Measurements from ENCODE around the gene VPS37B.

The VPS37B gene

DNA sequence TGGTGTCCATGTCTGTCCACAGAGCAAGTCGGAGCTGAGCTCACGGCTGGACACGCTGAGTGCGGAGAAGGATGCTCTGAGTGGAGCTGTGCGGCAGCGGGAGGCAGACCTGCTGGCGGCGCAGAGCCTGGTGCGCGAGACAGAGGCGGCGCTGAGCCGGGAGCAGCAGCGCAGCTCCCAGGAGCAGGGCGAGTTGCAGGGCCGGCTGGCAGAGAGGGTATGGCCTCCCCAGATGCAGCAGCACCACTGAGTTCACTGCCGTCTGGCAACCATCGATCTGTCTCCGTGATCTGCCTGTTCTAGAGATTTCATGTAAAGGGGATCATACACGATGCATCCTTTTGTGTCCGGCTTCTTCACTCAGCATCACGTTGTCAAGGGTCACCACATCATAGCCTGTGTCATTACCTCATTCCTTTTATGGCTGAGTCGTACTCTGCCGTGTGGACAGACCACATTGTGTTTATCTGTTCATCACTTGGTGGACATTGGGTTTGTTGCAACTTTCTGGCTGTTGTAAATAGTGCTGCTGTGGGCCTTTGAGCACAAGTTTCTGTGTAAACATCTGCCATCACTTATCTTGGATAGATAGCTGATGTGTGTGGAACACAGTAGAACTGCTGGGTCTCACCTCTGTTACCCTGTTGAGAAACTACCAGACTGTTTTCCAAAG is 38.8 kb downstream of the VPS37B start:
- Histone ChIP-seq H3K9ac (ENCODE audit: low read length) (no peak overlapping the region), H2AFZ (ENCODE audit: low read depth, low read length) (no peak overlapping the region), H3K4me1 (ENCODE audit: low read length) (no peaks in the 10 kb centered on the region), H4K20me1 (ENCODE audit: insufficient read depth, low read length) (no peaks in the 10 kb centered on the region), H3K27ac (ENCODE audit: low read length) (no peak overlapping the region), H3K27me3 (ENCODE audit: low read depth, low read length) (no peaks in the 10 kb centered on the region), H3K4me3 (ENCODE audit: low read length) (no peak overlapping the region), H3K4me2 (ENCODE audit: low read length) (no peak overlapping the region), H3K79me2 (ENCODE audit: low read length) (no peaks in the 10 kb centered on the region), H3K36me3 (replicated peaks; ENCODE audit: low read depth, low read length) (no peaks in the 10 kb centered on the region), H3K9me3 (ENCODE audit: insufficient read depth, low read length) (no peaks in the 10 kb centered on the region)
- no peak for TF ChIP-seq EZH2phosphoT487 (IDR thresholded peaks at IDR 0.05; ENCODE audit: low read depth)
- TF ChIP-seq, protein P1, sequence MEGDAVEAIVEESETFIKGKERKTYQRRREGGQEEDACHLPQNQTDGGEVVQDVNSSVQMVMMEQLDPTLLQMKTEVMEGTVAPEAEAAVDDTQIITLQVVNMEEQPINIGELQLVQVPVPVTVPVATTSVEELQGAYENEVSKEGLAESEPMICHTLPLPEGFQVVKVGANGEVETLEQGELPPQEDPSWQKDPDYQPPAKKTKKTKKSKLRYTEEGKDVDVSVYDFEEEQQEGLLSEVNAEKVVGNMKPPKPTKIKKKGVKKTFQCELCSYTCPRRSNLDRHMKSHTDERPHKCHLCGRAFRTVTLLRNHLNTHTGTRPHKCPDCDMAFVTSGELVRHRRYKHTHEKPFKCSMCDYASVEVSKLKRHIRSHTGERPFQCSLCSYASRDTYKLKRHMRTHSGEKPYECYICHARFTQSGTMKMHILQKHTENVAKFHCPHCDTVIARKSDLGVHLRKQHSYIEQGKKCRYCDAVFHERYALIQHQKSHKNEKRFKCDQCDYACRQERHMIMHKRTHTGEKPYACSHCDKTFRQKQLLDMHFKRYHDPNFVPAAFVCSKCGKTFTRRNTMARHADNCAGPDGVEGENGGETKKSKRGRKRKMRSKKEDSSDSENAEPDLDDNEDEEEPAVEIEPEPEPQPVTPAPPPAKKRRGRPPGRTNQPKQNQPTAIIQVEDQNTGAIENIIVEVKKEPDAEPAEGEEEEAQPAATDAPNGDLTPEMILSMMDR (IDR thresholded peaks at IDR 0.05; ENCODE audit: low read depth, low read length): no peak

DNA sequence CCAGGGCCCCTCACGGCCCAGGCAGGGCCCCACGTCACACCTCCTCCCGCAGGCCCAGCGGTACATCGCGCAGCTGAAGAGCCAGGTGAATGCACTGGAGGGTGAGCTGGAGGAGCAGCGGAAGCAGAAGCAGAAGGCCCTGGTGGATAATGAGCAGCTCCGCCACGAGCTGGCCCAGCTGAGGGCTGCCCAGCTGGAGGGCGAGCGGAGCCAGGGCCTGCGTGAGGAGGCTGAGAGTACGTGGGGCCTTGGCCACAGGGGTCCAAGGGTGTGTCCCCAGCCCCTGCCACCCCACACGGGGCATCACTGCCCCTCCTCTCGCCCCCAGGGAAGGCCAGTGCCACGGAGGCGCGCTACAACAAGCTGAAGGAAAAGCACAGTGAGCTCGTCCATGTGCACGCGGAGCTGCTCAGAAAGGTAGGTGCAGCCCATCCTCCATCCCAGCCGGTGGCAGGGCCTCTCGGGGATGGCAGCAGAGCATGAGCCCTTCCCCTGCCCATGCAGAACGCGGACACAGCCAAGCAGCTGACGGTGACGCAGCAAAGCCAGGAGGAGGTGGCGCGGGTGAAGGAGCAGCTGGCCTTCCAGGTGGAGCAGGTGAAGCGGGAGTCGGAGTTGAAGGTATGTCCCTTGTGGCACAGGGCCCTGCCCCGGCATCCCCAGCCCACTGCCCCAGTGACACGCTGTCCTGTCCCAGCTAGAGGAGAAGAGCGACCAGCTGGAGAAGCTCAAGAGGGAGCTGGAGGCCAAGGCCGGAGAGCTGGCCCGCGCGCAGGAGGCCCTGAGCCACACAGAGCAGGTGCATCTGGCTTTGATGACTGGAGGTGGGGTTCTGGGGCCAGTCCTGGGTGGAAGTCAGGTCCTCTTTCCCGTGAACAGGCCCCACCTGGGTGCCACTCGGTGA is 39.7 kb downstream of the VPS37B start:
- Histone ChIP-seq H3K9me3 (ENCODE audit: insufficient read depth, low read length) (no peaks in the 10 kb centered on the region), H3K36me3 (replicated peaks; ENCODE audit: low read depth, low read length) (no peaks in the 10 kb centered on the region), H3K4me1 (ENCODE audit: low read length) (no peaks in the 10 kb centered on the region), H3K79me2 (ENCODE audit: low read length) (no peaks in the 10 kb centered on the region), H3K4me3 (ENCODE audit: low read length) (no peak overlapping the region), H2AFZ (ENCODE audit: low read depth, low read length) (no peak overlapping the region), H3K27ac (ENCODE audit: low read length) (no peak overlapping the region), H4K20me1 (ENCODE audit: insufficient read depth, low read length) (no peaks in the 10 kb centered on the region), H3K4me2 (ENCODE audit: low read length) (no peak overlapping the region), H3K27me3 (ENCODE audit: low read depth, low read length) (no peaks in the 10 kb centered on the region), H3K9ac (ENCODE audit: low read length) (no peak overlapping the region)
- TF ChIP-seq EZH2phosphoT487 (IDR thresholded peaks at IDR 0.05; ENCODE audit: low read depth): no peak
- TF ChIP-seq, protein P1 (IDR thresholded peaks at IDR 0.05; ENCODE audit: low read depth, low read length): no peak

DNA sequence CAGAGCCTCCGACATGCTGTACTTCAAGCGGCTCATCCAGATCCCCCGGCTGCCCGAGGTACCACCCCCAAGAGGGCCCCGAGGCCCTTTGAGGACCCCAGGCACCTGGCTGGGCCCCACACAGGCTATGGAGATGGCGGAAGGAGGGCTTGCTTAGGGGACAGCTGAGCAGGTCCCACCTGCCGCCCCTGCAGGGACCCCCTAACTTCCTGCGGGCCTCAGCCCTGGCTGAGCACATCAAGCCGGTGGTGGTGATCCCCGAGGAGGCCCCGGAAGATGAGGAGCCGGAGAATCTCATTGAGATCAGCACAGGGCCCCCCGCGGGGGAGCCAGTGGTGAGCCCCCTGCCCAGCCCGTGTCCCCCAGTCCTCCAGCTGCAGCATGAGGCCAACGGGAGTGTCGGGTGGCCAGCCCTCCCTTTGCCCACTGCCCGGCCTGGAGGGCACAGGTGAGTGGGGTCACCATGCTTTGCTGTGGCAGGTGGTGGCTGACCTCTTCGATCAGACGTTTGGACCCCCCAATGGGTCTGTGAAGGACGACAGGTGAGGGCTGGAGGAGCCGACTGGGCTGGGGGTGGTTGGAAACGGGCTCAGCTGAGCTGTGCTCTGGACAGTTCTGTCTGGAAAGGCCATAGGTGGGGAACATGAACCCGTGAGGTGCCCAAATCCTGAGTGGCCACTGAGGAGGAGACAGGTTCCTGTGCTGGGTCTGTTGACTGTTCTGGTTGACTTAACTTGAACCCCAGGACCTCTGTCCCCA is 40.7 kb downstream of the VPS37B start:
- Histone ChIP-seq H3K9me3 (ENCODE audit: insufficient read depth, low read length) (no peaks in the 10 kb centered on the region), H3K4me1 (ENCODE audit: low read length) (no peaks in the 10 kb centered on the region), H3K27ac (ENCODE audit: low read length) (no peak overlapping the region), H3K4me2 (ENCODE audit: low read length) (no peak overlapping the region), H3K9ac (ENCODE audit: low read length) (no peak overlapping the region), H3K27me3 (ENCODE audit: low read depth, low read length) (no peaks in the 10 kb centered on the region), H3K79me2 (ENCODE audit: low read length) (no peaks in the 10 kb centered on the region), H2AFZ (ENCODE audit: low read depth, low read length) (no peak overlapping the region), H4K20me1 (ENCODE audit: insufficient read depth, low read length) (no peaks in the 10 kb centered on the region), H3K36me3 (replicated peaks; ENCODE audit: low read depth, low read length) (no peaks in the 10 kb centered on the region), H3K4me3 (ENCODE audit: low read length) (no peak overlapping the region)
- TF ChIP-seq, protein P1 (IDR thresholded peaks at IDR 0.05; ENCODE audit: low read depth, low read length): no peak
- TF ChIP-seq EZH2phosphoT487 (IDR thresholded peaks at IDR 0.05; ENCODE audit: low read depth): no peak

DNA sequence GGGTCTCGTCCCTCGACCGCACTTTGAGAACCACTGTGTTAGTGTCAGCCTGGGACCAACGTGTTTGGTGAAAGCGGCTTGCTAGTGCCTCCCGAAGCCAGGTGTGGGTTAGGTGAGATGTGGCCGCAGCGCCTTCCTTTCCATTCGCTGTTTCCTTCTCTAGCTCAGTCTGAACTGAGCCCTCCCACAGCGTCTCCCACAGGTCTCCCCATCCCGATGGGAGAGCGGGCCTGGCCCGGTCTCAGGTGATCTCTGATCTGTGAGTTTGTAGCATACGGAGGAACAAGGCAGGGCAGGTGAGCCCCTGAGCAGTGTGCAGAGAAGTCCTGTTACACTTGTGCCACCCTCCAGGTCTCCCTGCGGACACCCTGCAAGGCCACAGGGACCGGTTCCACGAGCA is 41.4 kb downstream of the VPS37B start:
- Histone ChIP-seq H3K9me3 (ENCODE audit: insufficient read depth, low read length) (no peaks in the 10 kb centered on the region), H4K20me1 (ENCODE audit: insufficient read depth, low read length) (no peaks in the 10 kb centered on the region), H3K27me3 (ENCODE audit: low read depth, low read length) (no peaks in the 10 kb centered on the region), H3K9ac (ENCODE audit: low read length) (no peak overlapping the region), H3K27ac (ENCODE audit: low read length) (no peak overlapping the region), H2AFZ (ENCODE audit: low read depth, low read length) (no peak overlapping the region), H3K36me3 (replicated peaks; ENCODE audit: low read depth, low read length) (no peaks in the 10 kb centered on the region), H3K79me2 (ENCODE audit: low read length) (no peaks in the 10 kb centered on the region), H3K4me3 (ENCODE audit: low read length) (no peak overlapping the region), H3K4me2 (ENCODE audit: low read length) (no peak overlapping the region), H3K4me1 (ENCODE audit: low read length) (no peaks in the 10 kb centered on the region)
- TF ChIP-seq, protein P1 (IDR thresholded peaks at IDR 0.05; ENCODE audit: low read depth, low read length): no peak
- no peak for TF ChIP-seq EZH2phosphoT487 (IDR thresholded peaks at IDR 0.05; ENCODE audit: low read depth)
